DMS53 treated with DMSO at 0.1 percent for 48 hours (cell line): Measurements from ENCODE around the gene STXBP5.

Experiments
- DNase-seq: peaks from one replicate; lab custom pipeline; 2025; ENCODE audit not compliant: unreplicated experiment; lab: John Stamatoyannopoulos, UW

STXBP5 gene

GRCh38 chr6:147287869-147288271 lies 83.7 kb downstream of the STXBP5 start:
- DNase-seq, result peak; percentile 6

- no peak for DNase-seq
Measured at GRCh38 chr6:147297124-147297523, 92.9 kb downstream of the STXBP5 start.

GRCh38 chr6:147297663-147298316 lies 93.6 kb downstream of the STXBP5 start:
- DNase-seq, result no peak

GRCh38 chr6:147298461-147298860 lies 94.2 kb downstream of the STXBP5 start:
- no peak for DNase-seq

- DNase-seq, result no peak
Measured at GRCh38 chr6:147299035-147299434, 94.8 kb downstream of the STXBP5 start.

- no peak for DNase-seq
Measured at GRCh38 chr6:147301070-147301469, 96.9 kb downstream of the STXBP5 start.

- no peak for DNase-seq
Measured at GRCh38 chr6:147304016-147304415, 99.8 kb downstream of the STXBP5 start.

- DNase-seq, result no peak
Measured at GRCh38 chr6:147310521-147310920, 106.3 kb downstream of the STXBP5 start.

GRCh38 chr6:147311218-147311617 lies 107.0 kb downstream of the STXBP5 start:
- no peak for DNase-seq

GRCh38 chr6:147321260-147321659 lies 117.0 kb downstream of the STXBP5 start:
- no peak for DNase-seq

- DNase-seq, result no peak
Measured at GRCh38 chr6:147322299-147323162, 118.3 kb downstream of the STXBP5 start.

GRCh38 chr6:147325557-147325956 lies 121.3 kb downstream of the STXBP5 start:
- DNase-seq, result no peak

GRCh38 chr6:147331401-147331800 lies 127.2 kb downstream of the STXBP5 start:
- no peak for DNase-seq

- DNase-seq, result no peak
Measured at GRCh38 chr6:147337921-147338320, 133.7 kb downstream of the STXBP5 start.

- no peak for DNase-seq
Measured at GRCh38 chr6:147341486-147341885, 137.3 kb downstream of the STXBP5 start.

GRCh38 chr6:147345902-147346301 lies 141.7 kb downstream of the STXBP5 start:
- DNase-seq, result no peak

- DNase-seq, result no peak
Measured at GRCh38 chr6:147347179-147347881, 143.1 kb downstream of the STXBP5 start.

- no peak for DNase-seq
Measured at GRCh38 chr6:147347882-147348575, 143.8 kb downstream of the STXBP5 start.

GRCh38 chr6:147361311-147361981 lies 157.2 kb downstream of the STXBP5 start:
- no peak for DNase-seq

- no peak for DNase-seq
Measured at GRCh38 chr6:147366290-147366689, 162.1 kb downstream of the STXBP5 start.

- no peak for DNase-seq
Measured at GRCh38 chr6:147371325-147371724, 167.1 kb downstream of the STXBP5 start.
